ENCODE results near the gene PPP1R13L. TPM values are rescaled to one million over a fixed set of nuclear protein-coding genes. Genes with fewer than 3 reads are reported as not detected.

Gene PPP1R13L
- total RNA-seq, 4 donors from 2014 or later, result 4.0 to 10.7 (median 4.2) TPM

DNA sequence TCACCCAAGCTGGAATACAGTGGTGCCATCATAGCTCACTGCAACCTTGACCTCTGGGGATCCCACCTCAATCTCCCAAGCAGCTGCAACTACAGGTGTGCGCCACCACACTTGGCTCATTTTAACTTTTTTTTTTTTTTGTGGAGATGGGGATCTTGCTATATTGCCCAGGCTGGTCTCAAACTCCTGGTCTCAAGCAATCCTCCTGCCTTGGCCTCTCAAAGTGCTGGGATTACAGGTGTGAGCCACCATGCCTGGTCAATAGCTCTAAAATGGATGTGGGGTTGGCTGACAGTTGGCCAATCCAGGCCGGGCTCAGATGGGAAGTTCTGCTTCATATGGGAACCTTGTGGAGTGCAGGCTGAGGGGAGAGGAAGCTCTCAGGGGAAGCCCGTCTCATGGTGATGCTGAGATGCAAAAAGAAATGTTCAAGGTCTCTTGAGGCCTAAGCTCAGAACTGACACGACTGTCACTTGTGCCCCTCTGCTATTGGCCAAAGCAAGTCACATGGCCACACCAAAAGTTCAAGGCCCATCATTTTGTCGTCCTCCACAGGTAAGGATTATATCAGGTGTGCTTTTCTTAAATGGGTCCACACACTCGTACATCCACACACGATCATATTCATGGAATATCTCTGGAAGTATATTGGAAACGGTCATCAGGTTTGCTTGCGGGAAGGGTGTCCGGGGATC lies 71.1 kb downstream of the PPP1R13L start:
- TF ChIP-seq, protein P1, sequence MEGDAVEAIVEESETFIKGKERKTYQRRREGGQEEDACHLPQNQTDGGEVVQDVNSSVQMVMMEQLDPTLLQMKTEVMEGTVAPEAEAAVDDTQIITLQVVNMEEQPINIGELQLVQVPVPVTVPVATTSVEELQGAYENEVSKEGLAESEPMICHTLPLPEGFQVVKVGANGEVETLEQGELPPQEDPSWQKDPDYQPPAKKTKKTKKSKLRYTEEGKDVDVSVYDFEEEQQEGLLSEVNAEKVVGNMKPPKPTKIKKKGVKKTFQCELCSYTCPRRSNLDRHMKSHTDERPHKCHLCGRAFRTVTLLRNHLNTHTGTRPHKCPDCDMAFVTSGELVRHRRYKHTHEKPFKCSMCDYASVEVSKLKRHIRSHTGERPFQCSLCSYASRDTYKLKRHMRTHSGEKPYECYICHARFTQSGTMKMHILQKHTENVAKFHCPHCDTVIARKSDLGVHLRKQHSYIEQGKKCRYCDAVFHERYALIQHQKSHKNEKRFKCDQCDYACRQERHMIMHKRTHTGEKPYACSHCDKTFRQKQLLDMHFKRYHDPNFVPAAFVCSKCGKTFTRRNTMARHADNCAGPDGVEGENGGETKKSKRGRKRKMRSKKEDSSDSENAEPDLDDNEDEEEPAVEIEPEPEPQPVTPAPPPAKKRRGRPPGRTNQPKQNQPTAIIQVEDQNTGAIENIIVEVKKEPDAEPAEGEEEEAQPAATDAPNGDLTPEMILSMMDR (IDR thresholded peaks at IDR 0.05; ENCODE audit: low read depth), result no peak

DNA sequence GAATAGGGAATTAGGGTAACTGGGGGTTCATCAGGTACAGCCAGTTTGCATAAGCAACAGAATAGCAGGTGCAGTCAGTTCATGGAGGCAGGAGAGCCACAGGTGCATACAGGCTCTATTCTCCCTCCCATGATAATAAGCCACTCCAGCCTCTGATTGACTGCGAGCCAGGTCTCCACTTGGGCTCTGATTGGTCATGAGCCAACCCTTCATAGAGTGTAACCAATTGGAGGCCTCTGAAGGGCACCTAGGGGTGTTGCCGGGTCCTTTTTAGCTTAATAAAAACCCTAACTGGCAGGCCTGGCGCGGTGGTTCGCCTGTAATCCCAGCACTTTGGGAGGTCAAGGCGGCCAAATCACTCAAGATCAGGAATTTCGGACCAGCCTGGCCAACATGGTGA lies 73.5 kb downstream of the PPP1R13L start:
- TF ChIP-seq, protein P1 (IDR thresholded peaks at IDR 0.05; ENCODE audit: low read depth), result no peak

Small RNA genes lying within 50 kb of the gene (small RNA-seq; reads per million reads assigned to genes)
- gene MIR6088, result not detected

Other genes starting within 250 kb of the PPP1R13L start
- under 1 TPM in 1 of 4 donors, not detected in 3; 0.17 TPM for gene NKPD1, start 244.1 kb downstream of the PPP1R13L start, total RNA-seq
- gene TRAPPC6A, start 226.8 kb downstream of the PPP1R13L start, total RNA-seq, result 10 to 100 TPM in 3 of 4 donors, 1 to 10 TPM in 1; 7.7 to 38.4 (median 26.4) TPM
- 10 to 100 TPM in 2 of 4 donors, 1 to 10 TPM in 2; 1.3 to 19.2 (median 11.0) TPM for gene BLOC1S3, start 226.3 kb downstream of the PPP1R13L start, total RNA-seq
- gene EXOC3L2, start 159.7 kb downstream of the PPP1R13L start, total RNA-seq, result 1 to 10 TPM in 2 of 4 donors, under 1 TPM in 2; 0.44 to 2.6 (median 0.91) TPM
- gene MARK4, start 153.8 kb downstream of the PPP1R13L start, total RNA-seq, result 10 to 100 TPM; 10.2 to 26.2 (median 14.4) TPM
- gene CKM, start 82.2 kb downstream of the PPP1R13L start, total RNA-seq, result not detected
- not detected for gene KLC3, start 64.3 kb downstream of the PPP1R13L start, total RNA-seq
- 10 to 100 TPM in 1 of 4 donors, 1 to 10 TPM in 3; 3.3 to 18.1 (median 8.0) TPM for gene ERCC2, start 34.5 kb downstream of the PPP1R13L start, total RNA-seq
- 1 to 10 TPM; 1.1 to 2.9 (median 1.6) TPM for gene POLR1G, start 1.6 kb upstream of the PPP1R13L start, total RNA-seq
- gene ERCC1, start 18.8 kb upstream of the PPP1R13L start, total RNA-seq, result 10 to 100 TPM; 57.5 to 85.2 (median 64.7) TPM
- gene FOSB, start 62.9 kb upstream of the PPP1R13L start, total RNA-seq, result 10 to 100 TPM in 1 of 4 donors, 1 to 10 TPM in 3; 1.8 to 14.5 (median 2.4) TPM
- 10 to 100 TPM in 2 of 4 donors, 1 to 10 TPM in 2; 5.3 to 11.5 (median 9.9) TPM for gene RTN2, start 92.0 kb upstream of the PPP1R13L start, total RNA-seq
- gene PPM1N, start 93.4 kb upstream of the PPP1R13L start, total RNA-seq, result 1 to 10 TPM in 3 of 4 donors, not detected in 1; 1.3 to 2.0 (median 2.0) TPM
- gene VASP, start 102.4 kb upstream of the PPP1R13L start, total RNA-seq, result 10 to 100 TPM; 24.9 to 44.5 (median 40.5) TPM
- gene OPA3, start 179.7 kb upstream of the PPP1R13L start, total RNA-seq, result 10 to 100 TPM in 1 of 4 donors, 1 to 10 TPM in 3; 2.7 to 11.6 (median 6.4) TPM
- 10 to 100 TPM in 1 of 4 donors, 1 to 10 TPM in 3; 2.0 to 10.4 (median 5.9) TPM for gene GPR4, start 197.1 kb upstream of the PPP1R13L start, total RNA-seq
- 10 to 100 TPM in 3 of 4 donors, 1 to 10 TPM in 1; 5.4 to 32.6 (median 20.7) TPM for gene EML2, start 234.3 kb upstream of the PPP1R13L start, total RNA-seq

Data from subcutaneous adipose tissue (tissue), 4 donors.